ENCODE results near the gene ARL4C.

DNA sequence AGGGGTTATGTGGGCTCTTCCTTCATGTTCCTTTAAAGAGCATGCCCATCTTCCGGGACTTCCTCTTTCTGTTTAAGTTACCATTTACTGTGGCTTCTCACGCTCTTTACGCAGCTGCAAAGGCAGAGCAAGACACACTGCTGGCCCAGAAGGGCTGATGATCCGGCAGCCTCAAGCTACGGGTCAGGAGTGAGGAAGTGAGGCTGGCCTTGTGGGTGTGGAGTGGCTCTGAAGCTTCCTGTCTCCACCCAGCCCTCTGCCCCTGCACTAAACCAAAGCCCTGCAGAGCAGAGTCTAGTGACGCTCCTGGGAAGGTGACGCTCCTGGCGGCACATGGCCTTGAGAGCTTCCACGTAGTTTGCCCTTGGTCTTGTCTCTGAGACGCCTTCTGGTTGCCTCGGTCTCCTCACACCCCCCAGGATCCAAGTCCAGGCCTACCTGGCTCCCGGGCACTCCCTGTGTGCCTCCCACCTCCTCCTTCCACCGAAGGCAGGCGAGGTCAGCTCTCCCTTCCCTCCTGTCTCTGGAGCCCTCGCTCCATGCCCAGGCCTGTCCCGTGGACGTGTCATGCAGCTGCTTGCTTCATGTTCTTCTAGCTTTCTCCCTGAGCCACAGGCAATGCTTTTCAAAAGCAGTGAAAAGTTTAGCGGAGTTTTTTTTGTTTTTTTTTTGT, 50.3 kb downstream of the ARL4C start:
- TF ChIP-seq ZNF274 (IDR thresholded peaks at IDR 0.05; ENCODE audit: low read depth, low read length) (no peak), SUZ12 (IDR thresholded peaks at IDR 0.05; ENCODE audit: extremely low read depth, insufficient read depth, insufficient read length) (no peak)
